ENCODE results near the gene RELN. TPM values are rescaled to one million over a fixed set of nuclear protein-coding genes. Genes with fewer than 3 reads are reported as not detected.

Gene RELN
- total RNA-seq, 1 experiment from 2014 or later = 0.63 TPM

Other genes with a start within 250 kb of the RELN start
- gene ORC5, start 218.4 kb upstream of the RELN start, total RNA-seq (2014; rRNA removed) = 32.6 and 33.7 TPM in 2 replicates